ENCODE results near the gene PPP2R2D.

DNA sequence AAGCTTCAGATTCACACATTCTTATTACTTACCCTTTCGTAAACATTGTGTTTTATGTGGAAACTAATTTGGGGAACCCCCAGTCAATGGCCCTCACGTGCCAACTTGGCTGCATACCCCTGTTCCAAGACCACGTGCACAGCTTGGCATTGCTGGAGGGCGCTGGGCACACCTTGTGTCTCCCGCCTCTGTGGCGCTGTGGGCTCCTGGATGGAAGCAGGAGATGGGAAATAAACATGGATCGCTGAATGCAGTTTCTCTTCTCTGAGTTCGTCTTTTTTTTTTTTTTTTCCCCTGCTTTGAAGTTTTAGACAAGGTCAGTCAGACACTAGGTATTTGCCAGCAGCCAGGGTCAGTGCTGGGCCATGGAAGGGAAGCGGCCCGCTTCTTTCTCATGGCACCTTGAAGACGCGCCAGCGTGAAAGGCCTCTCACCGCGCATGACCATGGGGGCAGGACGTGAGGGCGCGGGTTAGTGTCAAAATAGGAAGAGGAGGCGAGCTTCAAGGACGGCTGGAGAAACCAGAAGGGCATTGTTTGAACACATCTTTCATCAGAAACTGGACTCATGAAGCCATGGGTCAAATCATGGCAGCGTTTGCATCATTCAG lies 53.7 kb downstream of the PPP2R2D start:
- TF ChIP-seq, protein P1, sequence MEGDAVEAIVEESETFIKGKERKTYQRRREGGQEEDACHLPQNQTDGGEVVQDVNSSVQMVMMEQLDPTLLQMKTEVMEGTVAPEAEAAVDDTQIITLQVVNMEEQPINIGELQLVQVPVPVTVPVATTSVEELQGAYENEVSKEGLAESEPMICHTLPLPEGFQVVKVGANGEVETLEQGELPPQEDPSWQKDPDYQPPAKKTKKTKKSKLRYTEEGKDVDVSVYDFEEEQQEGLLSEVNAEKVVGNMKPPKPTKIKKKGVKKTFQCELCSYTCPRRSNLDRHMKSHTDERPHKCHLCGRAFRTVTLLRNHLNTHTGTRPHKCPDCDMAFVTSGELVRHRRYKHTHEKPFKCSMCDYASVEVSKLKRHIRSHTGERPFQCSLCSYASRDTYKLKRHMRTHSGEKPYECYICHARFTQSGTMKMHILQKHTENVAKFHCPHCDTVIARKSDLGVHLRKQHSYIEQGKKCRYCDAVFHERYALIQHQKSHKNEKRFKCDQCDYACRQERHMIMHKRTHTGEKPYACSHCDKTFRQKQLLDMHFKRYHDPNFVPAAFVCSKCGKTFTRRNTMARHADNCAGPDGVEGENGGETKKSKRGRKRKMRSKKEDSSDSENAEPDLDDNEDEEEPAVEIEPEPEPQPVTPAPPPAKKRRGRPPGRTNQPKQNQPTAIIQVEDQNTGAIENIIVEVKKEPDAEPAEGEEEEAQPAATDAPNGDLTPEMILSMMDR (IDR thresholded peaks at IDR 0.05) = no peak
- no peak for TF ChIP-seq POLR2AphosphoS5 (IDR thresholded peaks at IDR 0.05)
- no peak for TF ChIP-seq POLR2A (IDR thresholded peaks at IDR 0.05; ENCODE audit: low read depth)
